AG10803 (cell line): ENCODE results near the gene SEL1L2.

ENCODE experiments used
- DNase-seq: peaks from one replicate; pipeline ENCODE4 v3.0.0; 2010; ENCODE audit warnings: low read depth
- H3K4me3 ChIP-seq: 2 replicates; pipeline ENCODE4 v1.5.1; 2011; ENCODE audit warnings: mild to moderate bottlenecking, low read length, control low read depth
- CTCF ChIP-seq: conservative IDR thresholded peaks from 2 replicates; pipeline ENCODE4 v1.5.1; 2011; ENCODE audit warnings: mild to moderate bottlenecking, low read length, control low read depth, inconsistent platforms

SEL1L2 gene

GRCh38 chr20:13831476-13831875, 158.9 kb downstream of the SEL1L2 start:
- H3K4me3 ChIP-seq: no peak overlapping the region
- TF ChIP-seq CTCF: no peak
- DNase-seq: peak; percentile 18

GRCh38 chr20:13825465-13825864, 164.9 kb downstream of the SEL1L2 start:
- TF ChIP-seq CTCF: no peak
- H3K4me3 ChIP-seq: no peak overlapping the region
- no peak for DNase-seq

GRCh38 chr20:13824459-13824858, 166.0 kb downstream of the SEL1L2 start:
- H3K4me3 ChIP-seq: no peak overlapping the region
- no peak for DNase-seq
- TF ChIP-seq CTCF: no peak

- TF ChIP-seq CTCF: peak; percentile 30
- H3K4me3 ChIP-seq: no peak overlapping the region
- DNase-seq: no peak
These were observed 168.0 kb downstream of the SEL1L2 start for GRCh38 chr20:13822459-13822858.

- DNase-seq: peak; percentile 92
- no peak overlapping the region for H3K4me3 ChIP-seq
- no peak for TF ChIP-seq CTCF
These were observed 168.5 kb downstream of the SEL1L2 start for GRCh38 chr20:13821876-13822275.

GRCh38 chr20:13819885-13820645, 170.3 kb downstream of the SEL1L2 start:
- peak; percentile 69 for TF ChIP-seq CTCF
- DNase-seq: peak; percentile 67

GRCh38 chr20:13817342-13817741, 173.1 kb downstream of the SEL1L2 start:
- DNase-seq: no peak
- no peak overlapping the region for H3K4me3 ChIP-seq
- TF ChIP-seq CTCF: no peak

More at GRCh38 chr20:13819885-13820645, 170.3 kb downstream of the SEL1L2 start:
- H3K4me3 ChIP-seq: no peak overlapping the region
